NOMO-1 treated with dmso at 0.1 percent for 144 hours (cell line): Measurements from ENCODE around the gene LDB1.
A peak's percentile ranks its signal among the peaks of the same experiment; 100 is the strongest.

Source experiments
- DNase-seq: peaks from one replicate; lab custom pipeline; 2025; ENCODE audit not compliant: unreplicated experiment; lab: John Stamatoyannopoulos, UW

Gene LDB1

DNA sequence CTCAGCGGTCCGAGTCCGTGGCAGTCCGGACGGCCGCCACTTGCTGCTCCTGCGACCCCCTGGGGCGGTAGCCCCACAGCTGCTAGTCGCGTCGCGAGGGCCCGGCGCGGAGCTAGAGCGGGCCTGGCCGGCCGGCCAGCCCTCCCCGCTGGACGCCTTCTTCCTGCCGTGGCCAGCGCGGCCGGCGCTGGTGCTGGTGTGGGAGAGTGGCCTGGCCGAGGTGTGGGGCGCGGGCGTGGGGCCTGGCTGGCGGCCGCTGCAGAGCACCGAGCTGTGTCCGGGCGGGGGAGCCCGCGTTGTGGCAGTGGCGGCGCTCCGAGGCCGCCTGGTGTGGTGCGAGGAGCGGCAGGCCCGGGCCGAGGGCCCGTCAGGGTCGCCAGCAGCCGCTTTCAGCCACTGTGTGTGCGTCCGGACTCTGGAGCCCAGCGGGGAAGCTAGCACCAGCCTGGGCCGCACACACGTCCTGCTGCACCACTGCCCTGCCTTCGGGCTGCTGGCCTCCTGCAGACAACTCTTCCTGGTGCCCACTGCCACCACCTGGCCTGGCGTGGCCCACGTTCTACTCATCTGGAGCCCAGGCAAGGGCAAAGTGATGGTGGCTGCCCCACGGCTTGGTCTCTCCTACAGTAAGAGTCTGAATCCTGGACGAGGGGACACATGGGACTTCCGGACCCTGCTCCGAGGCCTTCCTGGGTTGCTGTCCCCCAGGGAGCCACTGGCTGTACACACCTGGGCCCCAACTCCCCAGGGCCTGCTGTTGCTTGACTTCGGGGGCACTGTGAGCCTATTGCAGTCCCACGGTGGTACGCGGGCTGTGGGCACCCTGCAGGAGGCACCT lies 54.4 kb downstream of the LDB1 start:
- DNase-seq: no peak

DNA sequence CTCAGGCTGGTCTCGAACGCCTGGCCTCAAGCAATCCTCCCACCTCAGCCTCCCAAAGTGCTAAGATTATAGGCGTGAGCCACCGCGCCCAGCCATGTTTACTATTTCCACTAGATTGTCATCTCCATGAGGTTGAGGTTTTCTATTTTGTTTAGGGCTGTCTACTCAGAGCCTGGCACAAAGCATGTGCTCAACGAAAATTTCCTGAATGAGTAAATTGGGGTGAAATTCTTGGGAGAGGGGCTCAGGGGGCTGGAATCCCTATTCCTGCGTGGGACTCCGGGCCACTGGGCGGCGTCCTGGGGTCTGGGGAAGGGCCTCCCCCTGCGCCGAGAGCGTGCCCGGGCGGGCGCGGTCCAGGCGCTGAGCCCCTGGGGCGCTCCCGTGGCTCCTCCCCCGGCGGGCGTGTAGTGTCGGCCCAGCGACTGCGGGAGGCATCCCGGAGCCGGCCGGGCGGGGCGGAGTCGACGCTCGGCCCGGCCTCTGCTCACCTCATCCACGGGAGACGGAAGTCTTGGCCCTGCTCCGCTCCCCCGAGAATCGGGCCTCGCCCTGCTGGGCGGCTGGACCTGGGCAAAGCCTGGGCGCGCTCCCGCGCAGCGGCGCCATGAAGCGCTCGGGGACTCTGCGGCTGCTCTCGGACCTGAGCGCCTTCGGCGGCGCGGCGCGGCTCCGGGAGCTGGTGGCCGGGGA lies 55.2 kb downstream of the LDB1 start, which contains the start of gene HPS6:
Gene HPS6, plus strand, starts transcription at position 482 of the 693 bp plus-strand sequence. Its CDS starts 126 bp downstream, at position 608.
- DNase-seq: peak; percentile 88

GRCh38 chr10:102064503-102064867 lies 55.7 kb downstream of the LDB1 start:
- DNase-seq: no peak

- no peak for DNase-seq
Observed at GRCh38 chr10:102059987-102060386, 60.2 kb downstream of the LDB1 start.
